Coronary artery (tissue), 2 donors: ENCODE results near the gene CNTN2.

ENCODE experiments used
- DNase-seq: peaks from one replicate; pipeline ENCODE4 v3.0.0-alpha.2; 2017; ENCODE audit warnings: low spot score
- H3K27ac ChIP-seq, 2 donors: fragments of 200-600 bp; sonication (generic); one replicate each; pipeline ENCODE4 v1.5.1; 2016 to 2019
- H3K4me3 ChIP-seq: fragments of 200-600 bp; sonication (generic); 2 replicates; pipeline ENCODE4 v1.5.1; 2016; ENCODE audit warnings: mild to moderate bottlenecking, moderate library complexity
- CTCF ChIP-seq: fragments of 200-600 bp; sonication (generic); IDR thresholded peaks from one replicate; pipeline ENCODE4 v1.5.1; 2019; ENCODE audit warnings: antibody characterized with exemption

The CNTN2 gene

GRCh38 chr1:205074513-205074912 lies 31.5 kb downstream of the CNTN2 start:
- no peak overlapping the region for H3K4me3 ChIP-seq
- H3K27ac ChIP-seq, result no peak overlapping the region
- DNase-seq, result no peak
- no peak for TF ChIP-seq CTCF

GRCh38 chr1:205075642-205076155 lies 32.7 kb downstream of the CNTN2 start:
- Histone ChIP-seq H3K27ac (no peak overlapping the region), H3K4me3 (no peak overlapping the region)
- TF ChIP-seq CTCF, result no peak
- DNase-seq, result no peak

GRCh38 chr1:205076245-205076761 lies 33.3 kb downstream of the CNTN2 start:
- H3K27ac ChIP-seq, result no peak overlapping the region
- no peak overlapping the region for H3K4me3 ChIP-seq
- DNase-seq, result no peak
- no peak for TF ChIP-seq CTCF

DNA sequence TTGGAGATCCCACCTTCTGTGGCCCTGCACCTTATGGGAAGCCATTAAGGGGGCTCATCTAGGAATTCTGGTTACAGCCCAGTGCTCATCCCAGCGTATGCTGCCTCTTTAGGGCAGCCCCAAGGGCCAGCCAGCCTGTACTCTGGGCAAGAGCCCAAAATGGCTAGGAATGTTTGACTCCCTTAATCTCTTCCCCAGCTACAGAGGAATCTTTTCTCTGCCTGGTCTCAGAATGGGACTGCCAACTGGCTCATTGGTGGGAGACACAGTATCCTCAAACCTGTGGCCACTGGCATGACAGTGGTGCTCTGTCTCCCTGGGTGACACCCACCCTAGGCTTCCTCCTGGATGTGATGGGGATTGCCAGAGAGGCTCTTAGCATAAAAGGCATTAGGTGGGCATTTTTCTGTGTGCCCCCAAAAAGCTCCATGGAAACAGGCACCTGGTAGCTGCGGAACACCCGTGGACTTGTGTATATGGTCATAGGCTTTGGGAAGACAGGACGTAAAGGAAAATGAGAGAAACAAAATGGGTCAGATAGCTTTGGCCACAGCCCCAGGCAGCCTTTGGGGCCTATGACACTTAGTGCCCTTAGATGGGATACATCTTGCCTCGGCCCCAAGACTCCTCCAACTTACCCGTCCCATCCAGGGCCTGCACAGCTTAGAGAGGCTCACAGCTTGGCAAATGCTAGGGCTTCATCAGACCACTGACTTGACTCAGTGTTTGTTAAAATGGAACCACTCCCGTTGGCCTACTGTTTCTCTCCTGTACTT lies 34.3 kb downstream of the CNTN2 start:
- no peak for TF ChIP-seq CTCF
- Histone ChIP-seq H3K4me3 (no peak overlapping the region), H3K27ac (no peak overlapping the region)
- DNase-seq, result no peak

- no peak for TF ChIP-seq CTCF
- Histone ChIP-seq H3K27ac (no peak overlapping the region), H3K4me3 (no peak overlapping the region)
- DNase-seq, result no peak
These were observed 34.9 kb downstream of the CNTN2 start for GRCh38 chr1:205077934-205078311.

- TF ChIP-seq CTCF, result no peak
- no peak for DNase-seq
- Histone ChIP-seq H3K4me3 (no peak overlapping the region), H3K27ac (no peak overlapping the region)
These were observed 39.4 kb downstream of the CNTN2 start for GRCh38 chr1:205082431-205082830.

DNA sequence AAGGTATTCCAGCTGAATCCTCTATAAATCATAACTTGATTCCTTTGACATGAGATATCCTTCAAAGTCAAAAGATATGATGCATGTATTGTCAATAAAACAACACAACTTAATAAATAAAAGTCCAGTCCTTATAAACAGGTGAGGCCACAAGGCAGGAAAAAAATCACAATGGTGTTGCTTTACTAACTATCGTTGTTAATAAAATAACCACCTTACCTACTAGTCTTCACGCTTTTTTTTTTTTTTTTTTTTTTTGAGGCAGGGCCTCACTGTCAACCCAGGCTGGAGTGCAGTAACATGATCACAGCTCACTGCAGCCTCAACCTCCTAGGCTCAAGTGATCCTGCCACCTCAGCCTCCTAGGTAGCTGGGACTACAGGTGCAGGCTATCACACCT lies 41.3 kb downstream of the CNTN2 start, which contains the start of gene TMEM81:
TSS of gene TMEM81 (minus strand) at position 101 of the 400 bp plus-strand sequence. CDS start 140 bp downstream, outside the sequence.
- H3K4me3 ChIP-seq, result no peak within 1 kb of the TSS
- H3K27ac ChIP-seq, result no peak within 1 kb of the TSS
- TF ChIP-seq CTCF, result no peak
- DNase-seq, result no peak
